Measurements from ENCODE around the gene PCNT.
"Not testable (repeated sequence)": the region's sequence is repeated elsewhere in the genome, so short reads cannot be mapped to it uniquely, and the experiment has no call there.

Gene PCNT

GRCh38 chr21:46357684-46358425, 33.9 kb downstream of the PCNT start:
- no peak for DNase-seq

GRCh38 chr21:46361176-46361575, 37.2 kb downstream of the PCNT start:
- DNase-seq = no peak

- no peak for DNase-seq
Observed at GRCh38 chr21:46361935-46362334, 38.0 kb downstream of the PCNT start.

- DNase-seq = no peak
Observed at GRCh38 chr21:46362946-46363345, 39.0 kb downstream of the PCNT start.

- DNase-seq = no peak
Observed at GRCh38 chr21:46363698-46364097, 39.7 kb downstream of the PCNT start.

GRCh38 chr21:46366091-46366490, 42.1 kb downstream of the PCNT start:
- DNase-seq = no peak

GRCh38 chr21:46366561-46366960, 42.6 kb downstream of the PCNT start:
- DNase-seq = no peak

- no peak for DNase-seq
Observed at GRCh38 chr21:46366966-46367365, 43.0 kb downstream of the PCNT start.

GRCh38 chr21:46368533-46369285, 44.8 kb downstream of the PCNT start:
- DNase-seq = no peak

GRCh38 chr21:46369520-46370235, 45.7 kb downstream of the PCNT start:
- DNase-seq = no peak

GRCh38 chr21:46371204-46372013, 47.5 kb downstream of the PCNT start:
- DNase-seq = no peak

GRCh38 chr21:46372014-46372485, 48.1 kb downstream of the PCNT start:
- no peak for DNase-seq

- not testable (repeated sequence) for DNase-seq
Observed at GRCh38 chr21:46372947-46373346, 49.0 kb downstream of the PCNT start.

- DNase-seq = no peak
Observed at GRCh38 chr21:46374761-46375389, 50.9 kb downstream of the PCNT start.

- no peak for DNase-seq
Observed at GRCh38 chr21:46375560-46376230, 51.7 kb downstream of the PCNT start.

- DNase-seq = no peak
Observed at GRCh38 chr21:46376231-46376628, 52.3 kb downstream of the PCNT start.

- no peak for DNase-seq
Observed at GRCh38 chr21:46376856-46377453, 53.0 kb downstream of the PCNT start.

GRCh38 chr21:46377789-46378188, 53.8 kb downstream of the PCNT start:
- no peak for DNase-seq

- DNase-seq = no peak
Observed at GRCh38 chr21:46379105-46379504, 55.1 kb downstream of the PCNT start.

GRCh38 chr21:46379691-46380090, 55.7 kb downstream of the PCNT start:
- DNase-seq = no peak

GRCh38 chr21:46381541-46381940, 57.6 kb downstream of the PCNT start:
- DNase-seq = no peak

Measured in T1000 (cell line).